GM23338 (cell line): ENCODE measurements around the gene TXNL1. TPM values are rescaled to one million over a fixed set of nuclear protein-coding genes. Genes with fewer than 3 reads are reported as not detected.

Source experiments
- ATAC-seq: fragments of 200-7000 bp; cut with Tn5 transposase; 3 replicates; pipeline ENCODE4 v1.9.1; 2020
- DNase-seq: peaks from one replicate; pipeline ENCODE4 v3.0.0-alpha.2; 2015; ENCODE audit warnings: low spot score
- H2AFZ ChIP-seq: fragments of 200-600 bp; sonication (generic); 2 replicates; pipeline ENCODE4 v1.8.0; 2016; ENCODE audit warnings: antibody characterized with exemption, mild to moderate bottlenecking, moderate library complexity
- H3F3A ChIP-seq: fragments of 200-600 bp; sonication (generic); replicated peaks from 2 replicates; pipeline ENCODE4 v1.8.0; 2017; ENCODE audit warnings: antibody characterized with exemption, mixed run types, low read depth
- H3K27ac ChIP-seq: fragments of 200-600 bp; sonication (generic); 2 replicates; pipeline ENCODE4 v1.6.1; 2016; ENCODE audit warnings: low read depth
- H3K27me3 ChIP-seq: fragments of 200-600 bp; sonication (generic); 2 replicates; pipeline ENCODE4 v1.8.0; 2016; ENCODE audit warnings: mild to moderate bottlenecking, mixed run types, moderate library complexity; ENCODE audit not compliant: insufficient read depth
- H3K36me3 ChIP-seq: fragments of 200-600 bp; sonication (generic); 2 replicates; pipeline ENCODE4 v1.8.0; 2016; ENCODE audit warnings: mild to moderate bottlenecking; ENCODE audit not compliant: insufficient read depth
- H3K4me1 ChIP-seq: fragments of 200-600 bp; sonication (generic); 2 replicates; pipeline ENCODE4 v1.8.0; 2016; ENCODE audit warnings: mild to moderate bottlenecking, moderate library complexity; ENCODE audit not compliant: insufficient read depth
- H3K4me2 ChIP-seq: fragments of 200-600 bp; sonication (generic); 2 replicates; pipeline ENCODE4 v1.7.1; 2017; ENCODE audit warnings: mixed run types
- H3K4me3 ChIP-seq: fragments of 200-600 bp; sonication (generic); 2 replicates; pipeline ENCODE4 v1.6.1; 2016; ENCODE audit warnings: mixed run types
- H3K79me2 ChIP-seq: fragments of 200-600 bp; sonication (generic); replicated peaks from 2 replicates; pipeline ENCODE4 v1.8.0; 2017; ENCODE audit warnings: mild to moderate bottlenecking; ENCODE audit not compliant: insufficient read depth
- H3K9me2 ChIP-seq: fragments of 200-600 bp; sonication (generic); 2 replicates; pipeline ENCODE4 v1.8.0; 2017; ENCODE audit not compliant: insufficient read depth
- H4K20me1 ChIP-seq: fragments of 200-600 bp; sonication (generic); replicated peaks from 2 replicates; pipeline ENCODE4 v1.8.0; 2017; ENCODE audit warnings: mild to moderate bottlenecking; ENCODE audit not compliant: insufficient read depth
- H3K27ac Mint-ChIP-seq: 2 replicates; pipeline ENCODE4 v1.8.0; 2020; ENCODE audit warnings: inconsistent platforms, mild to moderate bottlenecking, moderate library complexity, mixed read lengths
- H3K27me3 Mint-ChIP-seq: 3 replicates; pipeline ENCODE4 v1.8.0; 2022; ENCODE audit warnings: low read depth, mild to moderate bottlenecking, moderate library complexity, mixed read lengths, inconsistent platforms; ENCODE audit not compliant: insufficient read depth, poor library complexity
- H3K36me3 Mint-ChIP-seq: 3 replicates; pipeline ENCODE4 v1.8.0; 2021; ENCODE audit warnings: low read depth, mild to moderate bottlenecking, inconsistent platforms, moderate library complexity, mixed read lengths
- H3K4me1 Mint-ChIP-seq: 3 replicates; pipeline ENCODE4 v1.8.0; 2020; ENCODE audit warnings: mild to moderate bottlenecking, inconsistent platforms, mixed read lengths
- H3K4me3 Mint-ChIP-seq: 3 replicates; pipeline ENCODE4 v1.8.0; 2021; ENCODE audit warnings: moderate library complexity, mild to moderate bottlenecking, inconsistent platforms, mixed read lengths
- H3K9me3 Mint-ChIP-seq: 3 replicates; pipeline ENCODE4 v1.8.0; 2020; ENCODE audit warnings: moderate library complexity, mild to moderate bottlenecking, inconsistent platforms, mixed read lengths
- CREB1 ChIP-seq: fragments of 250-450 bp; sonication (Bioruptor Pico); IDR thresholded peaks from 2 replicates; pipeline ENCODE4 v1.5.0; 2020; ENCODE audit warnings: low read depth, mild to moderate bottlenecking, moderate library complexity
- EZH2 ChIP-seq: fragments of 200-600 bp; sonication (generic); IDR thresholded peaks from one replicate; pipeline ENCODE4 v1.8.0; 2017; ENCODE audit warnings: antibody characterized with exemption, mild to moderate bottlenecking, low read depth; ENCODE audit not compliant: unreplicated experiment
- EZH2phosphoT487 ChIP-seq: fragments of 200-600 bp; sonication (generic); IDR thresholded peaks from one replicate; pipeline ENCODE4 v1.8.1; 2018; ENCODE audit warnings: antibody characterized with exemption; ENCODE audit not compliant: unreplicated experiment
- JUNB ChIP-seq: IDR thresholded peaks from one replicate; pipeline ENCODE4 v1.6.1; 2016; ENCODE audit warnings: antibody characterized with exemption; ENCODE audit not compliant: unreplicated experiment
- NANOG ChIP-seq: IDR thresholded peaks from 2 replicates; pipeline ENCODE4 v1.6.1; 2016; ENCODE audit warnings: antibody characterized with exemption, borderline replicate concordance
- POLR2AphosphoS5 ChIP-seq: IDR thresholded peaks from 2 replicates; pipeline ENCODE4 v1.6.1; 2016; ENCODE audit warnings: antibody characterized with exemption, low read depth
- STAT1 ChIP-seq: IDR thresholded peaks from one replicate; pipeline ENCODE4 v1.6.1; 2016; ENCODE audit warnings: antibody characterized with exemption; ENCODE audit not compliant: unreplicated experiment
- ZNF114 ChIP-seq: fragments of 250-450 bp; sonication (Bioruptor Pico); IDR thresholded peaks from 2 replicates; pipeline ENCODE4 v1.5.0; 2020; ENCODE audit warnings: mild to moderate bottlenecking, moderate library complexity
- polyA plus RNA-seq: library from polyadenylated mRNA; unstranded; fragments of >200 nt; fragmentation: Nextera tagmentation; extraction: Ambion mirVana; gene quantifications from 2 replicates; pipeline ENCODE4 v1.2.1, GENCODE V29; 2016
- total RNA-seq: library from RNA; depleted of rRNA; stranded (reverse); fragments of >200 nt; shearing (Covaris generic); gene quantifications from 2 replicates; pipeline ENCODE4 v1.2.3, GENCODE V29; 2014
- TF ChIP-seq, protein P1 (sequence below): IDR thresholded peaks from one replicate; pipeline ENCODE4 v1.6.1; 2018; ENCODE audit warnings: antibody characterized with exemption; ENCODE audit not compliant: unreplicated experiment
- TF ChIP-seq, protein P2 (sequence below), 2 experiments: fragments of 200-600 bp in 1 of 2; sonication (generic) in 1 of 2; conservative IDR thresholded peaks; 2 replicates each; pipeline versions ENCODE4 v1.5.1 to v1.6.1; 2016 to 2017; ENCODE audit warnings: antibody characterized with exemption in 2 of 2, low read depth in 2 of 2, mild to moderate bottlenecking in 2 of 2, moderate library complexity in 1 of 2
- TF ChIP-seq, protein P3 (sequence below): fragments of 250-450 bp; sonication (Bioruptor Pico); IDR thresholded peaks from 2 replicates; pipeline ENCODE4 v1.5.0; 2020; ENCODE audit warnings: mild to moderate bottlenecking, moderate library complexity
- TF ChIP-seq, protein P4 (sequence below): IDR thresholded peaks from 2 replicates; pipeline ENCODE4 v1.6.1; 2016; ENCODE audit warnings: antibody characterized with exemption

The TXNL1 gene
- total and polyA plus RNA-seq, 2 experiments from 2014 or later = 73.6 to 135 TPM

DNA sequence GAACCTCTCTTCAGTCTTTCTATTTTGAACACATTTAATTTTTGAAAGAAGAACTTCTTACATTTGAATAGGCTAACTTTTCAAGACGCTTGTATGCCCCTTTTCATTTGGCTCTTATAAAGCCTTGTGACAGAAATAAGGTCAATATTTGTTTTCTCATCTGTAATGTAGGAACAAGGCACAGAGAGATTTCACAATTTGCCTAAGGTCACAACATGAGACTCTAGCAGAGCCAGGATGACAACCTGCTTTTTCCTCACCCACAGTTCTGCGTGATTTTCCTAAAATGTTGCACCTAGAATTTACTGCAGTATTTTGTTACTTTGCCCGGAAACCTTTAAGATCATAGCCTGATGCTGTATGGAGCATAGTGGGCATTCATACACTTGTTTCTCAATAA lies 67.4 kb downstream of the TXNL1 start:
- Mint-ChIP-seq H3K27me3 (peaks cover 2% of the 10 kb centered on the region), H3K4me3 (no peak overlapping the region), H3K27ac (no peak overlapping the region), H3K9me3 (no peaks in the 10 kb centered on the region; the same call in 2 of the 3 replicates), H3K4me1 (no peaks in the 10 kb centered on the region), H3K36me3 (no peaks in the 10 kb centered on the region)
- H3K9me2 ChIP-seq = 0 out of 2 replicates have a peak, but pooled peaks cover 5% of the 10 kb centered on the region
- H3K27me3 ChIP-seq = no peaks in the 10 kb centered on the region
- H4K20me1 ChIP-seq = no peaks in the 10 kb centered on the region
- H3K27ac ChIP-seq = no peak overlapping the region
- no peak overlapping the region for H3K4me3 ChIP-seq
- ATAC-seq = no peak
- H3K36me3 ChIP-seq = no peaks in the 10 kb centered on the region
- DNase-seq = no peak
- no peak overlapping the region; the same call in 1 of the 2 replicates for H2AFZ ChIP-seq
- TF ChIP-seq CREB1 (CRISPR knock-in tag) (no peak), EZH2 (no peak), POLR2AphosphoS5 (no peak), NANOG (no peak), JUNB (no peak), ZNF114 (CRISPR knock-in tag) (no peak), EZH2phosphoT487 (no peak), STAT1 (no peak)
- TF ChIP-seq, protein P1, sequence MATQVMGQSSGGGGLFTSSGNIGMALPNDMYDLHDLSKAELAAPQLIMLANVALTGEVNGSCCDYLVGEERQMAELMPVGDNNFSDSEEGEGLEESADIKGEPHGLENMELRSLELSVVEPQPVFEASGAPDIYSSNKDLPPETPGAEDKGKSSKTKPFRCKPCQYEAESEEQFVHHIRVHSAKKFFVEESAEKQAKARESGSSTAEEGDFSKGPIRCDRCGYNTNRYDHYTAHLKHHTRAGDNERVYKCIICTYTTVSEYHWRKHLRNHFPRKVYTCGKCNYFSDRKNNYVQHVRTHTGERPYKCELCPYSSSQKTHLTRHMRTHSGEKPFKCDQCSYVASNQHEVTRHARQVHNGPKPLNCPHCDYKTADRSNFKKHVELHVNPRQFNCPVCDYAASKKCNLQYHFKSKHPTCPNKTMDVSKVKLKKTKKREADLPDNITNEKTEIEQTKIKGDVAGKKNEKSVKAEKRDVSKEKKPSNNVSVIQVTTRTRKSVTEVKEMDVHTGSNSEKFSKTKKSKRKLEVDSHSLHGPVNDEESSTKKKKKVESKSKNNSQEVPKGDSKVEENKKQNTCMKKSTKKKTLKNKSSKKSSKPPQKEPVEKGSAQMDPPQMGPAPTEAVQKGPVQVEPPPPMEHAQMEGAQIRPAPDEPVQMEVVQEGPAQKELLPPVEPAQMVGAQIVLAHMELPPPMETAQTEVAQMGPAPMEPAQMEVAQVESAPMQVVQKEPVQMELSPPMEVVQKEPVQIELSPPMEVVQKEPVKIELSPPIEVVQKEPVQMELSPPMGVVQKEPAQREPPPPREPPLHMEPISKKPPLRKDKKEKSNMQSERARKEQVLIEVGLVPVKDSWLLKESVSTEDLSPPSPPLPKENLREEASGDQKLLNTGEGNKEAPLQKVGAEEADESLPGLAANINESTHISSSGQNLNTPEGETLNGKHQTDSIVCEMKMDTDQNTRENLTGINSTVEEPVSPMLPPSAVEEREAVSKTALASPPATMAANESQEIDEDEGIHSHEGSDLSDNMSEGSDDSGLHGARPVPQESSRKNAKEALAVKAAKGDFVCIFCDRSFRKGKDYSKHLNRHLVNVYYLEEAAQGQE = no peak
- TF ChIP-seq, protein P2, sequence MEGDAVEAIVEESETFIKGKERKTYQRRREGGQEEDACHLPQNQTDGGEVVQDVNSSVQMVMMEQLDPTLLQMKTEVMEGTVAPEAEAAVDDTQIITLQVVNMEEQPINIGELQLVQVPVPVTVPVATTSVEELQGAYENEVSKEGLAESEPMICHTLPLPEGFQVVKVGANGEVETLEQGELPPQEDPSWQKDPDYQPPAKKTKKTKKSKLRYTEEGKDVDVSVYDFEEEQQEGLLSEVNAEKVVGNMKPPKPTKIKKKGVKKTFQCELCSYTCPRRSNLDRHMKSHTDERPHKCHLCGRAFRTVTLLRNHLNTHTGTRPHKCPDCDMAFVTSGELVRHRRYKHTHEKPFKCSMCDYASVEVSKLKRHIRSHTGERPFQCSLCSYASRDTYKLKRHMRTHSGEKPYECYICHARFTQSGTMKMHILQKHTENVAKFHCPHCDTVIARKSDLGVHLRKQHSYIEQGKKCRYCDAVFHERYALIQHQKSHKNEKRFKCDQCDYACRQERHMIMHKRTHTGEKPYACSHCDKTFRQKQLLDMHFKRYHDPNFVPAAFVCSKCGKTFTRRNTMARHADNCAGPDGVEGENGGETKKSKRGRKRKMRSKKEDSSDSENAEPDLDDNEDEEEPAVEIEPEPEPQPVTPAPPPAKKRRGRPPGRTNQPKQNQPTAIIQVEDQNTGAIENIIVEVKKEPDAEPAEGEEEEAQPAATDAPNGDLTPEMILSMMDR (conservative IDR thresholded peaks at IDR 0.05; ENCODE audit: low read depth in 2 of 2) = no peak
- TF ChIP-seq, protein P3, sequence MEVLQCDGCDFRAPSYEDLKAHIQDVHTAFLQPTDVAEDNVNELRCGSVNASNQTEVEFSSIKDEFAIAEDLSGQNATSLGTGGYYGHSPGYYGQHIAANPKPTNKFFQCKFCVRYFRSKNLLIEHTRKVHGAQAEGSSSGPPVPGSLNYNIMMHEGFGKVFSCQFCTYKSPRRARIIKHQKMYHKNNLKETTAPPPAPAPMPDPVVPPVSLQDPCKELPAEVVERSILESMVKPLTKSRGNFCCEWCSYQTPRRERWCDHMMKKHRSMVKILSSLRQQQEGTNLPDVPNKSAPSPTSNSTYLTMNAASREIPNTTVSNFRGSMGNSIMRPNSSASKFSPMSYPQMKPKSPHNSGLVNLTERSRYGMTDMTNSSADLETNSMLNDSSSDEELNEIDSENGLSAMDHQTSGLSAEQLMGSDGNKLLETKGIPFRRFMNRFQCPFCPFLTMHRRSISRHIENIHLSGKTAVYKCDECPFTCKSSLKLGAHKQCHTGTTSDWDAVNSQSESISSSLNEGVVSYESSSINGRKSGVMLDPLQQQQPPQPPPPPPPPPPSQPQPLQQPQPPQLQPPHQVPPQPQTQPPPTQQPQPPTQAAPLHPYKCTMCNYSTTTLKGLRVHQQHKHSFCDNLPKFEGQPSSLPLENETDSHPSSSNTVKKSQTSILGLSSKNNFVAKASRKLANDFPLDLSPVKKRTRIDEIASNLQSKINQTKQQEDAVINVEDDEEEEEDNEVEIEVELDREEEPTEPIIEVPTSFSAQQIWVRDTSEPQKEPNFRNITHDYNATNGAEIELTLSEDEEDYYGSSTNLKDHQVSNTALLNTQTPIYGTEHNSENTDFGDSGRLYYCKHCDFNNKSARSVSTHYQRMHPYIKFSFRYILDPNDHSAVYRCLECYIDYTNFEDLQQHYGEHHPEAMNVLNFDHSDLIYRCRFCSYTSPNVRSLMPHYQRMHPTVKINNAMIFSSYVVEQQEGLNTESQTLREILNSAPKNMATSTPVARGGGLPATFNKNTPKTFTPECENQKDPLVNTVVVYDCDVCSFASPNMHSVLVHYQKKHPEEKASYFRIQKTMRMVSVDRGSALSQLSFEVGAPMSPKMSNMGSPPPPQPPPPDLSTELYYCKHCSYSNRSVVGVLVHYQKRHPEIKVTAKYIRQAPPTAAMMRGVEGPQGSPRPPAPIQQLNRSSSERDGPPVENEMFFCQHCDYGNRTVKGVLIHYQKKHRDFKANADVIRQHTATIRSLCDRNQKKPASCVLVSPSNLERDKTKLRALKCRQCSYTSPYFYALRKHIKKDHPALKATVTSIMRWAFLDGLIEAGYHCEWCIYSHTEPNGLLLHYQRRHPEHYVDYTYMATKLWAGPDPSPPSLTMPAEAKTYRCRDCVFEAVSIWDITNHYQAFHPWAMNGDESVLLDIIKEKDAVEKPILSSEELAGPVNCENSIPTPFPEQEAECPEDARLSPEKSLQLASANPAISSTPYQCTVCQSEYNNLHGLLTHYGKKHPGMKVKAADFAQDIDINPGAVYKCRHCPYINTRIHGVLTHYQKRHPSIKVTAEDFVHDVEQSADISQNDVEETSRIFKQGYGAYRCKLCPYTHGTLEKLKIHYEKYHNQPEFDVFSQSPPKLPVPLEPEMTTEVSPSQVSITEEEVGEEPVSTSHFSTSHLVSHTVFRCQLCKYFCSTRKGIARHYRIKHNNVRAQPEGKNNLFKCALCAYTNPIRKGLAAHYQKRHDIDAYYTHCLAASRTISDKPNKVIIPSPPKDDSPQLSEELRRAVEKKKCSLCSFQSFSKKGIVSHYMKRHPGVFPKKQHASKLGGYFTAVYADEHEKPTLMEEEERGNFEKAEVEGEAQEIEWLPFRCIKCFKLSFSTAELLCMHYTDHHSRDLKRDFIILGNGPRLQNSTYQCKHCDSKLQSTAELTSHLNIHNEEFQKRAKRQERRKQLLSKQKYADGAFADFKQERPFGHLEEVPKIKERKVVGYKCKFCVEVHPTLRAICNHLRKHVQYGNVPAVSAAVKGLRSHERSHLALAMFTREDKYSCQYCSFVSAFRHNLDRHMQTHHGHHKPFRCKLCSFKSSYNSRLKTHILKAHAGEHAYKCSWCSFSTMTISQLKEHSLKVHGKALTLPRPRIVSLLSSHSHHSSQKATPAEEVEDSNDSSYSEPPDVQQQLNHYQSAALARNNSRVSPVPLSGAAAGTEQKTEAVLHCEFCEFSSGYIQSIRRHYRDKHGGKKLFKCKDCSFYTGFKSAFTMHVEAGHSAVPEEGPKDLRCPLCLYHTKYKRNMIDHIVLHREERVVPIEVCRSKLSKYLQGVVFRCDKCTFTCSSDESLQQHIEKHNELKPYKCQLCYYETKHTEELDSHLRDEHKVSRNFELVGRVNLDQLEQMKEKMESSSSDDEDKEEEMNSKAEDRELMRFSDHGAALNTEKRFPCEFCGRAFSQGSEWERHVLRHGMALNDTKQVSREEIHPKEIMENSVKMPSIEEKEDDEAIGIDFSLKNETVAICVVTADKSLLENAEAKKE (CRISPR knock-in tag) = no peak
- TF ChIP-seq, protein P4, sequence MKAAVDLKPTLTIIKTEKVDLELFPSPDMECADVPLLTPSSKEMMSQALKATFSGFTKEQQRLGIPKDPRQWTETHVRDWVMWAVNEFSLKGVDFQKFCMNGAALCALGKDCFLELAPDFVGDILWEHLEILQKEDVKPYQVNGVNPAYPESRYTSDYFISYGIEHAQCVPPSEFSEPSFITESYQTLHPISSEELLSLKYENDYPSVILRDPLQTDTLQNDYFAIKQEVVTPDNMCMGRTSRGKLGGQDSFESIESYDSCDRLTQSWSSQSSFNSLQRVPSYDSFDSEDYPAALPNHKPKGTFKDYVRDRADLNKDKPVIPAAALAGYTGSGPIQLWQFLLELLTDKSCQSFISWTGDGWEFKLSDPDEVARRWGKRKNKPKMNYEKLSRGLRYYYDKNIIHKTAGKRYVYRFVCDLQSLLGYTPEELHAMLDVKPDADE = no peak
- H3K4me1 ChIP-seq = no peaks in the 10 kb centered on the region
- no peak overlapping the region for H3K4me2 ChIP-seq
- no peaks in the 10 kb centered on the region for H3F3A ChIP-seq
- no peaks in the 10 kb centered on the region for H3K79me2 ChIP-seq
